ENCODE results near the gene PTCH2. TPM values are rescaled to one million over a fixed set of nuclear protein-coding genes. Genes with fewer than 3 reads are reported as not detected.
A peak's percentile ranks its signal among the peaks of the same experiment; 100 is the strongest.

The PTCH2 gene
- total and polyA plus RNA-seq, 2 of the 13 experiments (the other 11 are each of a cell fraction or from before 2014, with no cell fraction given) = 0.60 to 1.5 TPM

- peak; percentile 72; the same call in 1 of the 2 replicates for TF ChIP-seq ZGPAT (CRISPR knock-in tag; IDR thresholded peaks at IDR 0.05)
- no peak for TF ChIP-seq ZNF253 (CRISPR knock-in tag; IDR thresholded peaks at IDR 0.05; ENCODE audit: borderline replicate concordance)
- TF ChIP-seq ZNF562 (CRISPR knock-in tag; IDR thresholded peaks at IDR 0.05; ENCODE audit: borderline replicate concordance) = no peak
- TF ChIP-seq, protein P1, sequence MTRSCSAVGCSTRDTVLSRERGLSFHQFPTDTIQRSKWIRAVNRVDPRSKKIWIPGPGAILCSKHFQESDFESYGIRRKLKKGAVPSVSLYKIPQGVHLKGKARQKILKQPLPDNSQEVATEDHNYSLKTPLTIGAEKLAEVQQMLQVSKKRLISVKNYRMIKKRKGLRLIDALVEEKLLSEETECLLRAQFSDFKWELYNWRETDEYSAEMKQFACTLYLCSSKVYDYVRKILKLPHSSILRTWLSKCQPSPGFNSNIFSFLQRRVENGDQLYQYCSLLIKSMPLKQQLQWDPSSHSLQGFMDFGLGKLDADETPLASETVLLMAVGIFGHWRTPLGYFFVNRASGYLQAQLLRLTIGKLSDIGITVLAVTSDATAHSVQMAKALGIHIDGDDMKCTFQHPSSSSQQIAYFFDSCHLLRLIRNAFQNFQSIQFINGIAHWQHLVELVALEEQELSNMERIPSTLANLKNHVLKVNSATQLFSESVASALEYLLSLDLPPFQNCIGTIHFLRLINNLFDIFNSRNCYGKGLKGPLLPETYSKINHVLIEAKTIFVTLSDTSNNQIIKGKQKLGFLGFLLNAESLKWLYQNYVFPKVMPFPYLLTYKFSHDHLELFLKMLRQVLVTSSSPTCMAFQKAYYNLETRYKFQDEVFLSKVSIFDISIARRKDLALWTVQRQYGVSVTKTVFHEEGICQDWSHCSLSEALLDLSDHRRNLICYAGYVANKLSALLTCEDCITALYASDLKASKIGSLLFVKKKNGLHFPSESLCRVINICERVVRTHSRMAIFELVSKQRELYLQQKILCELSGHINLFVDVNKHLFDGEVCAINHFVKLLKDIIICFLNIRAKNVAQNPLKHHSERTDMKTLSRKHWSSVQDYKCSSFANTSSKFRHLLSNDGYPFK (CRISPR knock-in tag; IDR thresholded peaks at IDR 0.05; ENCODE audit: borderline replicate concordance) = 0 out of 2 replicates have a peak, but pooled peaks have one; percentile 4
- TF ChIP-seq HNRNPLL (IDR thresholded peaks at IDR 0.05; ENCODE audit: low read depth, low read length, poor library complexity, severe bottlenecking) = peak; percentile 62
- peak; percentile 91 for TF ChIP-seq TEAD3 (CRISPR knock-in tag; optimal IDR thresholded peaks at IDR 0.05; ENCODE audit: borderline replicate concordance)
- TF ChIP-seq GABPB1 (CRISPR knock-in tag; IDR thresholded peaks at IDR 0.05) = peak; percentile 77
- TF ChIP-seq ELF3 (CRISPR knock-in tag; IDR thresholded peaks at IDR 0.05) = peak; percentile 77; the same call in 1 of the 2 replicates
- TF ChIP-seq ZNF3 (CRISPR knock-in tag; IDR thresholded peaks at IDR 0.05) = no peak
- TF ChIP-seq, protein P2, sequence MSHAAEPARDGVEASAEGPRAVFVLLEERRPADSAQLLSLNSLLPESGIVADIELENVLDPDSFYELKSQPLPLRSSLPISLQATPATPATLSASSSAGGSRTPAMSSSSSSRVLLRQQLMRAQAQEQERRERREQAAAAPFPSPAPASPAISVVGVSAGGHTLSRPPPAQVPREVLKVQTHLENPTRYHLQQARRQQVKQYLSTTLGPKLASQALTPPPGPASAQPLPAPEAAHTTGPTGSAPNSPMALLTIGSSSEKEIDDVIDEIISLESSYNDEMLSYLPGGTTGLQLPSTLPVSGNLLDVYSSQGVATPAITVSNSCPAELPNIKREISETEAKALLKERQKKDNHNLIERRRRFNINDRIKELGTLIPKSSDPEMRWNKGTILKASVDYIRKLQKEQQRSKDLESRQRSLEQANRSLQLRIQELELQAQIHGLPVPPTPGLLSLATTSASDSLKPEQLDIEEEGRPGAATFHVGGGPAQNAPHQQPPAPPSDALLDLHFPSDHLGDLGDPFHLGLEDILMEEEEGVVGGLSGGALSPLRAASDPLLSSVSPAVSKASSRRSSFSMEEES (CRISPR knock-in tag; IDR thresholded peaks at IDR 0.05) = 0 out of 2 replicates have a peak, but pooled peaks have one; percentile 29
- TF ChIP-seq STAG1 (CRISPR knock-in tag; IDR thresholded peaks at IDR 0.05) = peak; percentile 78
- no peak for TF ChIP-seq SNRNP70 (IDR thresholded peaks at IDR 0.05; ENCODE audit: low read depth, low read length)
- TF ChIP-seq TFDP2 (CRISPR knock-in tag; IDR thresholded peaks at IDR 0.05) = peak; percentile 26; the same call in 1 of the 2 replicates
- no peak for TF ChIP-seq SIX4 (CRISPR knock-in tag; IDR thresholded peaks at IDR 0.05)
- 0 out of 2 replicates have a peak, but pooled peaks have one; percentile 39 for TF ChIP-seq AHR (CRISPR knock-in tag; IDR thresholded peaks at IDR 0.05)
- 0 out of 2 replicates have a peak, but pooled peaks have one; percentile 40 for TF ChIP-seq ZNF547 (CRISPR knock-in tag; IDR thresholded peaks at IDR 0.05)
- peak; percentile 75 for TF ChIP-seq CBFB (CRISPR knock-in tag; IDR thresholded peaks at IDR 0.05)
- TF ChIP-seq ZNF460 (CRISPR knock-in tag; IDR thresholded peaks at IDR 0.05; ENCODE audit: borderline replicate concordance) = no peak
- TF ChIP-seq ZNF776 (CRISPR knock-in tag; IDR thresholded peaks at IDR 0.05) = 0 out of 2 replicates have a peak, but pooled peaks have one; percentile 56
- peak; percentile 67 for TF ChIP-seq XRCC5 (optimal IDR thresholded peaks at IDR 0.05; ENCODE audit: low read length)
- TF ChIP-seq SMC3 (IDR thresholded peaks at IDR 0.05; ENCODE audit: low read length) = peak; percentile 27; the same call in 1 of the 2 replicates
- no peak for TF ChIP-seq ZNF234 (CRISPR knock-in tag; conservative IDR thresholded peaks at IDR 0.05)
- no peak; the same call in 1 of the 2 replicates for TF ChIP-seq ZNF430 (CRISPR knock-in tag; IDR thresholded peaks at IDR 0.05)
- TF ChIP-seq PCBP2 (optimal IDR thresholded peaks at IDR 0.05; ENCODE audit: low read depth, low read length, poor library complexity, severe bottlenecking) = no peak
Observed at GRCh38 chr1:44786138-44786840, 56.8 kb downstream of the PTCH2 start (continued).

Measured in HepG2 (cell line).